GM19468 (cell line): Measurements from ENCODE around the gene PRAMEF20.

Experiments
- ATAC-seq: cut with Tn5 transposase; IDR thresholded peaks from one replicate; pipeline ENCODE4 v1.9.1; 2021; ENCODE audit warnings: mild to moderate bottlenecking, moderate library complexity, moderate number of reproducible peaks; ENCODE audit not compliant: unreplicated experiment; ENCODE audit errors: extremely low read depth

Gene PRAMEF20

DNA sequence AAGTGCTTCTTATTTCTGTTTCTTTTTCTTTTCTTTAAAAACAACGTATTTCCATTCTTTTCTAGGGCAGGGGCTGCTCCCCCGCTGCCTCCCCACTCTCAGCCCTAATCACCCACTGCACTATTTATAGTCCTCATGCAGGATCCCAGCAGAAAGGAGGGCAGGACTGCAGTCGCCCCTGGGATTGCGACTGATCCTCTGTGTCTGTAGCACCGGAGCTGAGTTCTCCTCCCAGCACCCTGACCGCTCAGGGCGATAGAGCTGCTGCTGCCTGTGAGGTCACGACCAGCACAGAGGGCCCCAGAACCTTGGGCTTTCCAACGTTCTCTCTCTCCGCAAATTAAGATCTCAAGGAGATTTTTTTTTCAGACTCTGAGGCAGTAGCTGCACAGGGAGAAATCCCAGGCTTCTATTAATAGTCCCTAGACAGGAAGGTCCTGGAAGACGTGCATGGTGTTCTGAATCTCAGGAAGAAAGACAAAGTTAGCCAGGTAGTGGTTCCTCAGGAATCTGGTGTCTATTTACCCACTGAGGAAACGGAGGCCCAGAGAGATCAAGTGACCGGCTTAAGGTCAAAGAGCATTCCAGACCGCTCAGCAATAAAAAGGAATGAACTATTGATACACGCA, 46.8 kb downstream of the PRAMEF20 start:
- ATAC-seq = no peak

DNA sequence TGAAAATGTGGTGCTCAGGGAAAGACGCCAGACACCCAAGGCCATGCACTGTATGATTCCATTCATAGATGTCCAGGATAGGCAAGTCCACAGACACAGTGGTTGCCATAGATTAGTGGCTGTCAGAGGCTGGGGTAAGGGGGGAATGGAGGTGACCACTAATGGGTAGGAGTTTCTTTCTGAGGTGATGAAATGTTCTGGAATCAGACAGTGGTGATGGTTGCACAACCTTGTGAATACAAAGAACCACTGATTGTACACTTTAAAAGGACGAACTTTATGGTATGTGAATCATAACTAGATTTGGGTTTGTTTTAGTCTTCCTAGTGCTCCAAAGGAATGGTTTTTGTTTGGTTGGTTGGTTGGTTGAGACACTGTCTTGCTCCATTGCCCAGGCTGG, 51.7 kb downstream of the PRAMEF20 start:
- ATAC-seq = no peak

DNA sequence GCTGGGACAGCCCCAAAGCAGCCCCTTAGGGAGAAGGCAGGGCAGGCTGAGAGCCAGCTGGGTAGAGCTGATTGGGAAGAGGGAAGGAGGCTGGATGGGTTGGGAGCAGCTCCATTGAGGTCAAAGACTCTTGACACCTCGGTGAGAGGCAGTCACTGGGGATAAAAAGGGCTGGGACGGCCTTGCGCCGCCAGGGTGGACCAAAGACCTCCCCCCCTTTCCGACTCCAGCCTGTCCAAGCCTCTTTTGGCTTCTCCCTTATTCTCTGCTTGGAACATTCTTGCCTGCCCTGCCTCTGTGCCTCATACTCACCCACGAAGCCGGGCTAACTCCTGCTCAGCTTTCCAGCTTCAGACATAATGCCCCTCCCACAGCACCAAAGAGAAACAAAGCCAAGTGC, 52.4 kb downstream of the PRAMEF20 start:
- no peak for ATAC-seq

DNA sequence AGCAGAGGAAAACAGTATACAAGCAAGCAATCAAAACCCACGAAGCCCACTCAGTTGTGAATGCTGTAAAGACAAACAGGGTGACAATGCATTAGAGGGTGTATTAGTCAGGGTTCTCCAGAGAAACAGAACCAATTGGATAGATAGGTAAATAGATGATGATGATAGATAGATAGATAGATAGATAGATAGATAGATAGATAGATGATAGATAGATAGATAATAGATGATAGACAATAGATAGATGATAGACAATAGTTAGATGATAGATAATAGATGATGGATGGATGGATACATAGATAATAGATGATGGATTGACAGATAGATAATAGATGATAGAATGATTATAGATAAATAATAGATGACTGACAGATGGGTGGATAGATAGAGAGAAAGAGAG, 55.3 kb downstream of the PRAMEF20 start:
- no peak for ATAC-seq

DNA sequence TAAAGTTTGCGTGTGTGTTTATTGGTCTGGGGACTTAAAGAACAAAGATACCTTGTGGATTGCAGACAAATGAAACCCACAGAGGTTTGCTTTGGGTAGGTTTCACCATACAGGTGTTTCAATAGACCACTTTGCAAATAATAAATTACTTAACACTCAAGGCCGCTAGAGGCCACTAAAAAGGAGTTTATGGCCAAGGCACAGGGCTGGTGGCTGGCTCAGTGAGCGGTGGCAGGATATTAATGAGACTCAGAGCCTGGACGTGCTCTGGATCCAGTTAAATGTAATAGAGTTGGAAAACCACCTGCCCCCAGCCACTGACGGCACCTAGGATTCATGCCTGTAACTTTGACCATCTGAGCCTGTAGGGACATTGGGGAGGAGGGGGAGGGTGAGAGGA, 59.1 kb downstream of the PRAMEF20 start:
- no peak for ATAC-seq
